Common myeloid progenitor, CD34-positive (primary cell): ENCODE results near the gene MORC2. TPM values are rescaled to one million over a fixed set of nuclear protein-coding genes. Genes with fewer than 3 reads are reported as not detected.
A peak's percentile ranks its signal among the peaks of the same experiment; 100 is the strongest.

Experiments used
- CTCF ChIA-PET: fragments of 350-600 bp; sonication (Branson Sonifier 250); formaldehyde crosslinking; loops from one replicate; lab custom pipeline; 2021; ENCODE audit warnings: antibody characterized with exemption; lab: Charles Lee
- POLR2A ChIA-PET: fragments of 350-600 bp; sonication (Branson Sonifier 250); formaldehyde crosslinking; loops from one replicate; lab custom pipeline; 2021; ENCODE audit warnings: antibody characterized with exemption; lab: Charles Lee
- DNase-seq, 3 donors: peaks; one replicate each; pipeline versions ENCODE4 v3.0.0 to v3.0.0-alpha.2; 2013
- H3K27ac ChIP-seq, 2 experiments: 1 replicate in 1 of 2; 2 replicates in 1 of 2; pipeline ENCODE4 v1.7.0; 2013; ENCODE audit warnings: inconsistent platforms in 2 of 2, low read length in 2 of 2, mild to moderate bottlenecking in 2 of 2, low read depth in 1 of 2, moderate library complexity in 1 of 2; ENCODE audit not compliant: severe bottlenecking in 2 of 2, insufficient read depth in 1 of 2, poor library complexity in 1 of 2
- H3K27me3 ChIP-seq, 5 experiments: replicated peaks in 2 of 5; 1 replicate in 3 of 5; 2 replicates in 2 of 5; pipeline versions ENCODE4 v1.6.1 to v1.7.0; 2013; ENCODE audit warnings: low read length in 4 of 5, mild to moderate bottlenecking in 2 of 5, moderate library complexity in 2 of 5, inconsistent platforms in 1 of 5; ENCODE audit not compliant: insufficient read depth in 5 of 5, control insufficient read depth in 4 of 5
- H3K36me3 ChIP-seq, 4 experiments: 1 replicate in 2 of 4; 2 replicates in 2 of 4; pipeline versions ENCODE4 v1.6.1 to v1.7.0; 2013; ENCODE audit warnings: low read length in 3 of 4, control low read depth in 1 of 4, mild to moderate bottlenecking in 1 of 4; ENCODE audit not compliant: control insufficient read depth in 4 of 4, insufficient read depth in 4 of 4
- H3K4me1 ChIP-seq, 4 experiments: 1 replicate in 3 of 4; 2 replicates in 1 of 4; pipeline versions ENCODE4 v1.6.1 to v1.7.1; 2013; ENCODE audit warnings: low read length in 3 of 4, mild to moderate bottlenecking in 3 of 4, control low read depth in 1 of 4, inconsistent platforms in 1 of 4, moderate library complexity in 1 of 4; ENCODE audit not compliant: control insufficient read depth in 4 of 4, insufficient read depth in 4 of 4; ENCODE audit errors: control extremely low read depth in 1 of 4
- H3K4me3 ChIP-seq, 7 experiments: 1 replicate in 4 of 7; 2 replicates in 3 of 7; pipeline versions ENCODE4 v1.5.1 to v1.7.0; 2013; ENCODE audit warnings: mild to moderate bottlenecking in 7 of 7, low read length in 6 of 7, moderate library complexity in 6 of 7, inconsistent platforms in 2 of 7, low read depth in 2 of 7, control low read depth in 1 of 7; ENCODE audit not compliant: insufficient read depth in 4 of 7, control insufficient read depth in 1 of 7; ENCODE audit errors: extremely low read depth in 1 of 7
- H3K9me3 ChIP-seq, 5 experiments: 1 replicate in 4 of 5; 2 replicates in 1 of 5; pipeline versions ENCODE4 v1.6.1 to v1.7.1; 2013; ENCODE audit warnings: low read length in 4 of 5, mild to moderate bottlenecking in 2 of 5, inconsistent platforms in 1 of 5, low read depth in 1 of 5, moderate library complexity in 1 of 5; ENCODE audit not compliant: control insufficient read depth in 4 of 5, insufficient read depth in 2 of 5; ENCODE audit errors: control extremely low read depth in 1 of 5
- WGBS: methylation state at CpG from one replicate; pipeline ENCODE4 v1.1.5; 2013; ENCODE audit not compliant: insufficient coverage; 5-methylcytosine and 5-hydroxymethylcytosine counted together
- polyA plus RNA-seq: library from polyadenylated mRNA; unstranded; fragments of 120-200 nt; gene quantifications from one replicate; pipeline ENCODE4 v1.2.1, GENCODE V29; 2013

Gene MORC2
- 18.4 TPM for polyA plus RNA-seq

- Histone ChIP-seq H3K27ac (peak within 1 kb of the TSS; percentile 87 to 95), H3K27me3 (no peaks in the 10 kb centered on the region), H3K9me3 (peaks cover 7 to 42% (median 29%) of the 10 kb centered on the region in 5 experiments), H3K36me3 (peaks cover 10 to 45% (median 31%) of the 10 kb centered on the region in 4 experiments), H3K4me1 (peaks cover 0 to 15% (median 12%) of the 10 kb centered on the region in 4 experiments), H3K4me3 (peak within 1 kb of the TSS; percentile 68 to 84 (median 77))
- ChIA-PET CTCF (interaction anchor here (0.5 to 2.1 kb wide), 6 partner anchors 18 to 367 kb away, joined by 3 to 9 read pairs (median 3); no protein-coding TSS in a partner anchor), POLR2A (interaction anchor here (0.5 to 1.0 kb wide), 3 partner anchors 113 to 513 kb away, joined by 3 to 5 read pairs (median 4); partner anchors contain the start of gene SMTN)
- WGBS, result 25% methylated on average over 41 of the region's 53 CpGs
- DNase-seq, result peak in 2 of 3 donors; percentile 11 to 24
Observed at GRCh38 chr22:30968015-30968923, at the start of gene MORC2. TSS of gene MORC2 (minus strand) at chr22:30968774. CDS start at chr22:30967889, 885 bp downstream.

GRCh38 chr22:31005535-31005934, 37.0 kb upstream of the MORC2 start:
- Histone ChIP-seq H3K4me3 (no peak overlapping the region), H3K36me3 (no peaks in the 10 kb centered on the region), H3K4me1 (no peaks in the 10 kb centered on the region), H3K27ac (no peak overlapping the region), H3K27me3 (no peaks in the 10 kb centered on the region), H3K9me3 (peaks cover 0 to 15% (median 3%) of the 10 kb centered on the region in 5 experiments)
- ChIA-PET CTCF (no interaction called here), POLR2A (interaction anchor here (0.6 kb wide), 1 partner anchor 836 kb away, joined by 6 read pairs; no protein-coding TSS in a partner anchor)
- no peak for DNase-seq

GRCh38 chr22:31001124-31001770, 32.7 kb upstream of the MORC2 start:
- H3K27ac ChIP-seq, result no peak overlapping the region
- ChIA-PET POLR2A (no interaction called here), CTCF (no interaction called here)
- H3K9me3 ChIP-seq, result peaks cover 0 to 10% (median 1%) of the 10 kb centered on the region in 5 experiments
- peaks cover 0 to 1% (median 0%) of the 10 kb centered on the region in 4 experiments for H3K4me1 ChIP-seq
- DNase-seq, result no peak
- WGBS, result 92% methylated on average over 4 of the region's 6 CpGs
- no peaks in the 10 kb centered on the region for H3K27me3 ChIP-seq
- no peaks in the 10 kb centered on the region for H3K36me3 ChIP-seq
- no peak overlapping the region for H3K4me3 ChIP-seq

GRCh38 chr22:30998329-30998728, 29.8 kb upstream of the MORC2 start:
- H3K4me1 ChIP-seq, result peaks cover 0 to 2% (median 0%) of the 10 kb centered on the region in 4 experiments
- DNase-seq, result no peak
- POLR2A ChIA-PET, result interaction anchor here (0.5 kb wide), 1 partner anchor 10 kb away, joined by 3 read pairs; no protein-coding TSS in a partner anchor

GRCh38 chr22:30996462-30996861, 27.9 kb upstream of the MORC2 start:
- Histone ChIP-seq H3K9me3 (peaks cover 0 to 8% (median 3%) of the 10 kb centered on the region in 5 experiments), H3K36me3 (no peaks in the 10 kb centered on the region), H3K4me1 (peaks cover 0 to 2% (median 0%) of the 10 kb centered on the region in 4 experiments), H3K27ac (no peak overlapping the region), H3K27me3 (no peaks in the 10 kb centered on the region), H3K4me3 (no peak overlapping the region)
- WGBS, result 100% methylated on average over 1 of the region's 2 CpGs
- ChIA-PET POLR2A (no interaction called here), CTCF (no interaction called here)
- peak in 2 of 3 donors; percentile 35 to 53 for DNase-seq

More at GRCh38 chr22:30998329-30998728, 29.8 kb upstream of the MORC2 start:
- no CpG with 5 or more reads among the region's 4 CpGs for WGBS
- H3K27me3 ChIP-seq, result no peaks in the 10 kb centered on the region
- no peaks in the 10 kb centered on the region for H3K36me3 ChIP-seq
- CTCF ChIA-PET, result no interaction called here
- H3K4me3 ChIP-seq, result no peak overlapping the region
- H3K9me3 ChIP-seq, result peaks cover 0 to 3% (median 0%) of the 10 kb centered on the region in 5 experiments
- no peak overlapping the region for H3K27ac ChIP-seq

GRCh38 chr22:30994960-30995359, 26.4 kb upstream of the MORC2 start:
- ChIA-PET CTCF (no interaction called here), POLR2A (interaction anchor here (0.6 kb wide), 1 partner anchor 59 kb away, joined by 4 read pairs; no protein-coding TSS in a partner anchor)
- Histone ChIP-seq H3K9me3 (peaks cover 0 to 10% (median 3%) of the 10 kb centered on the region in 5 experiments), H3K27me3 (no peaks in the 10 kb centered on the region), H3K36me3 (no peaks in the 10 kb centered on the region), H3K4me3 (no peak overlapping the region), H3K4me1 (peaks cover 0 to 4% (median under 1%) of the 10 kb centered on the region in 4 experiments), H3K27ac (no peak overlapping the region)
- DNase-seq, result no peak
- no CpG with 5 or more reads among the region's 1 CpG for WGBS
